Panc1 (cell line): Measurements from ENCODE around the gene DAPK1. TPM values are rescaled to one million over a fixed set of nuclear protein-coding genes. Genes with fewer than 3 reads are reported as not detected.

Experiments
- ATAC-seq: fragments of 200-7000 bp; cut with Tn5 transposase; 2 replicates; pipeline ENCODE4 v1.9.1; 2020; ENCODE audit warnings: mild to moderate bottlenecking, moderate library complexity
- BruUV-seq: library from RNA; stranded (reverse); fragments of 400-500 nt; replicated peaks from 2 replicates; lab custom pipeline; 2021; lab: Mats Ljungman, UMichigan
- CTCF ChIA-PET: fragments of 300-600 bp; sonication (Branson Sonifier 250); formaldehyde crosslinking; loops from one replicate; lab custom pipeline; 2022; ENCODE audit warnings: antibody characterized with exemption; lab: Charles Lee
- POLR2A ChIA-PET: fragments of 300-600 bp; sonication (Branson Sonifier 250); formaldehyde crosslinking; loops from one replicate; lab custom pipeline; 2022; ENCODE audit warnings: antibody characterized with exemption; lab: Charles Lee
- DNase-seq: peaks from one replicate; pipeline ENCODE4 v3.0.0-alpha.2; 2010; ENCODE audit warnings: low read depth, low spot score
- H3K27ac ChIP-seq: 2 replicates; pipeline ENCODE4 v1.5.1; 2011; ENCODE audit warnings: mild to moderate bottlenecking, low read length, inconsistent platforms
- H3K27me3 ChIP-seq: fragments of 200-500 bp; sonication (Bioruptor generic); 2 replicates; pipeline ENCODE4 v1.6.0; 2014; ENCODE audit warnings: low read length, inconsistent platforms; ENCODE audit not compliant: control insufficient read depth, insufficient read depth
- H3K36me3 ChIP-seq: fragments of 200-500 bp; sonication (Bioruptor generic); 2 replicates; pipeline ENCODE4 v1.5.1; 2014; ENCODE audit warnings: inconsistent platforms, mild to moderate bottlenecking, low read length, moderate library complexity; ENCODE audit not compliant: control insufficient read depth, insufficient read depth
- H3K4me1 ChIP-seq: 2 replicates; pipeline ENCODE4 v1.5.1; 2011; ENCODE audit warnings: inconsistent platforms, mild to moderate bottlenecking, low read length, moderate library complexity; ENCODE audit not compliant: control insufficient read depth, insufficient read depth
- H3K4me3 ChIP-seq, 2 experiments: 2 replicates each; pipeline ENCODE4 v1.5.1; 2011 to 2012; ENCODE audit warnings: low read depth in 2 of 2, low read length in 2 of 2, mild to moderate bottlenecking in 2 of 2, inconsistent platforms in 1 of 2, moderate library complexity in 1 of 2
- H3K9me3 ChIP-seq: fragments of 200-500 bp; sonication (Bioruptor generic); 2 replicates; pipeline ENCODE4 v1.5.1; 2014; ENCODE audit warnings: low read depth, mild to moderate bottlenecking, inconsistent platforms, low read length, moderate library complexity; ENCODE audit not compliant: control insufficient read depth, insufficient read depth
- CTCF ChIP-seq: fragments of 450-650 bp; IDR thresholded peaks from 2 replicates; pipeline ENCODE4 v1.5.1; 2017; ENCODE audit warnings: mild to moderate bottlenecking
- POLR2AphosphoS5 ChIP-seq: IDR thresholded peaks from 2 replicates; pipeline ENCODE4 v1.6.1; 2012; ENCODE audit warnings: mild to moderate bottlenecking, low read depth, low read length, moderate library complexity
- REST ChIP-seq, 2 experiments: IDR thresholded peaks; 2 replicates each; pipeline ENCODE4 v1.6.1; 2011 to 2012; ENCODE audit warnings: low read depth in 2 of 2, control low read depth in 1 of 2, low read length in 1 of 2, mild to moderate bottlenecking in 1 of 2, moderate library complexity in 1 of 2; ENCODE audit not compliant: insufficient read depth in 1 of 2
- SIN3A ChIP-seq: IDR thresholded peaks from 2 replicates; pipeline ENCODE4 v1.6.1; 2012; ENCODE audit warnings: low read depth, mild to moderate bottlenecking, low read length, moderate library complexity, borderline replicate concordance; ENCODE audit not compliant: insufficient read depth
- TCF7L2 ChIP-seq: IDR thresholded peaks from 2 replicates; pipeline ENCODE4 v1.6.1; 2011; ENCODE audit warnings: mild to moderate bottlenecking, low read depth, low read length, inconsistent platforms
- in situ Hi-C: cut with HindIII; loops from 2 replicates; pipeline ENCODE4 v1.10.0; 2016; ENCODE audit warnings: low sequenced_read_pairs, low pct_unique_long_range_greater_than_20kb
- intact Hi-C: fragments of 100-400 bp; cut with micrococcal nuclease; formaldehyde crosslinking; loops from one replicate; pipeline ENCODE4 v1.10.0; 2022; ENCODE audit not compliant: unreplicated experiment
- total RNA-seq: library from RNA; stranded (reverse); gene quantifications from one replicate; pipeline ENCODE4 v1.2.1, GENCODE V29; 2021; ENCODE audit not compliant: unreplicated experiment

The DAPK1 gene
- total RNA-seq, 1 experiment from 2014 or later, result 0.87 TPM

- in situ Hi-C loops (no loop called here), intact Hi-C loops (no loop called here)
- Histone ChIP-seq H3K4me3 (no peak overlapping the region), H3K27ac (no peak overlapping the region), H3K4me1 (no peaks in the 10 kb centered on the region), H3K27me3 (no peaks in the 10 kb centered on the region), H3K36me3 (no peaks in the 10 kb centered on the region), H3K9me3 (no peaks in the 10 kb centered on the region)
- no peak for ATAC-seq
- CTCF ChIA-PET, result no interaction called here
- no peak for DNase-seq
- BruUV-seq, result no TSS peak
- POLR2A ChIA-PET, result no interaction called here
- TF ChIP-seq CTCF (no peak), TCF7L2 (no peak), SIN3A (no peak), POLR2AphosphoS5 (no peak), REST (IDR thresholded peaks at IDR 0.05; ENCODE audit: insufficient read depth in 1 of 2, low read depth in 2 of 2, low read length in 1 of 2) (no peak)
These were observed 31.3 kb downstream of the DAPK1 start for GRCh38 chr9:87528969-87529368.

- intact Hi-C loops (no loop called here), in situ Hi-C loops (no loop called here)
- Histone ChIP-seq H3K4me3 (no peak overlapping the region), H3K27ac (no peak overlapping the region), H3K9me3 (no peaks in the 10 kb centered on the region), H3K36me3 (no peaks in the 10 kb centered on the region), H3K27me3 (no peaks in the 10 kb centered on the region), H3K4me1 (no peaks in the 10 kb centered on the region)
- no peak for ATAC-seq
- POLR2A ChIA-PET, result no interaction called here
- TF ChIP-seq CTCF, result no peak
- no peak for TF ChIP-seq TCF7L2
- TF ChIP-seq SIN3A, result no peak
- no peak for TF ChIP-seq REST (IDR thresholded peaks at IDR 0.05; ENCODE audit: insufficient read depth in 1 of 2, low read depth in 2 of 2, low read length in 1 of 2)
- BruUV-seq, result no TSS peak
- DNase-seq, result no peak
- CTCF ChIA-PET, result no interaction called here
These were observed 32.0 kb downstream of the DAPK1 start for GRCh38 chr9:87529671-87530070.
